Activated T-cell treated with anti-CD3 and anti-CD28 coated beads for 24 hours (primary cell): ENCODE measurements around the gene ZBTB37.
"Not testable (repeated sequence)": the region's sequence is repeated elsewhere in the genome, so short reads cannot be mapped to it uniquely, and the experiment has no call there.

Experiments
- DNase-seq: peaks from one replicate; pipeline ENCODE4 v3.0.0-alpha.2; 2020; ENCODE audit warnings: low read depth

ZBTB37 gene

DNA sequence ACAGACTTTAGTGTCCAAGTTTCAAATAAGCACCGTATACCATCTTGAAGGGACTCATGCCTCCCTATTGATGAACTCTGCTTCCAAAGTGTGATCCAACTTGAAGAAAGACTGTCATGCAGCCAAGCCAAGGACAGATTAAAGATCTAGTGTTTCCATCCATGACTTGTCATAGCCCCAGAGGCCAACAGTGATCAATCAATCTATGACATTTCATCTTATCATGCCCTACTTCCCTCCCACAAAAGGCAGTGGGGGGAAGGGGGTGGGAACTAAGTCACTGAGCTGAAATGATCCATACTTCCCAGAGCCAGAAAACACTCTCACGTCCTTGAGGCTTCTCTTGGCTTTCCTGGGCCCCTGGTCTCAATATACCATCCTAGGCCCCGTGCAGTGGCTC lies 44.9 kb downstream of the ZBTB37 start:
- DNase-seq: no peak

GRCh38 chr1:173914366-173914871 lies 46.2 kb downstream of the ZBTB37 start:
- no peak for DNase-seq

DNA sequence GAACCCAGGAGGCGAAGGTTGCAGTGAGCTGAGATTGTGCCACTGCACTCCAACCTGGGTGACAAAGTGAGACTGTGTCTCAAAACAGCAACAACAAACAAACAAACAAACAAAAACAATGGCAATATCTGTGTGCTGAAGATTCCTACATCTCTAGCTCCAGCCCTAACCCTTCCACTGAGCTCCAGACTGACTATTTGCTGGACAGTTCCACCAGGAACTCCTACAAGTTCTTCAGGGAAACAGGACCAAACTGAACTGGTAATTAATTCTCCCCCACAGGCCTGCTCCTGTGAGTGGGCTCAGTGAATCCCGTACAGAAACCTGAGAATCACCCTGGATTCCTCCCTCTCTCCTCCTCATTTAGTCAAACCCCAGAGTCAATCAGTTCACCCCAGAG lies 47.4 kb downstream of the ZBTB37 start:
- no peak for DNase-seq

- no peak for DNase-seq
Observed at GRCh38 chr1:173916667-173917066, 48.5 kb downstream of the ZBTB37 start.

- no peak for DNase-seq
Observed at GRCh38 chr1:173917149-173917548, 49.0 kb downstream of the ZBTB37 start, which contains the start of gene SERPINC1. SERPINC1 (minus strand) TSS chr1:173917327; CDS start chr1:173917259, 68 bp downstream.

DNA sequence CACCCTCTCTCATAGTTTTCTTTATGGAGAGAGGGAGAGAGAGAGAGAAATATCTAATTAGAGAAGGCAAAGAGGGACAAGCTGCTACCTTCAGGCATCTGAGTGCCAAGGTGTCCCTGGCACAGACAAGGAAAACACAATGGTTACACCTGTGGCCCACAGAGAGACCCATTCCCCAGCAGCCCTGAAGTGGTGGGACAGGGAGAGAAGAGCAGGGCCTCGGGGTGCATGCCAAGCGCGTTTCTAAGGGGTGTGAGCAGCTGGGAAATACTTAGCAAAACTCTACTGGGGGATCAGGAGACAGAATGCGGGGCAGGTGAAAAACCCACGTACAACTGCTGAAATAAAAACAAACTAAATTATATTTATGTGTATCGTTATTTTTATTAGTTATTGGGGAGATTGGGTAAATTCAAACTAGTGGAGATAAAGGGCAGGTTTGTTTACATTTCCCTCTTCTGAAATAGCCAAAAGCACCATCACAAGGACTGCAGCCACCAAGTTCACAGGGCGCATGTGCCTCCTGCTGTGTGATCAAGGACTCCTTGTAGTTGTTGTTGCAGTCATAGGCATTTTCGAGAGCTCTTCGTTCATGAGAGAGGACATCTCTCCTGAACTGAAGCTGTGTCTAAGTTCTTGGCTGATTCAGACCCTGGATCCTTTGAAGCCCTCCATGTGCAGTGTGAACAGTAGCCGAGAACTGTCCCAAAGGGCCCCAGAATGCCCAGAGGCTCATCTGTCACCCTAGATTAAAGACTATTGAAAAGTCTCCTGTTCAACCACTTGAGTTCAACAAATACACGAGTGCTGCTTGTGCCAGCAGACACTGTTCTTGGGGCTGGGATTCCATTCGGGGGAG lies 49.7 kb downstream of the ZBTB37 start:
- DNase-seq: no peak

DNA sequence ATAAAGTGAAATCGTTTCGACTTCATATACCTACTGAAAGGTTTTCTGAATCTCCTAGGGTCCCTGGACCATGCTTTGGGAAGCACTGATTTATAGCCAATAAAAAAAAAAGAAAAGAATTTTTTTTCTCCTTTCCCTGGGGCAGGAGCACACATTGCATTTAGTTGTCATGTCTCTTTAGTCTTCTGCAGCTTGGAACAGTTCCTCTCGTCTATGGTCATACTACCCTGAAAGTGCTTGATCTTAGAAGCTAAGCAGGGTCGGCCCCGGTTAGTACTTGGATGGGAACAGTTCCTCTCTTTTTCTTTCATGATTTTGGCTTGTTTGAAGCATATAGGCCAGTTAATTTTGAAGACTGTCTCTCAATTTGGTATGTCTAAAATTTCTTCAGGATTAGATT lies 52.7 kb downstream of the ZBTB37 start:
- no peak for DNase-seq

GRCh38 chr1:173925306-173926242 lies 57.4 kb downstream of the ZBTB37 start:
- no peak for DNase-seq

DNA sequence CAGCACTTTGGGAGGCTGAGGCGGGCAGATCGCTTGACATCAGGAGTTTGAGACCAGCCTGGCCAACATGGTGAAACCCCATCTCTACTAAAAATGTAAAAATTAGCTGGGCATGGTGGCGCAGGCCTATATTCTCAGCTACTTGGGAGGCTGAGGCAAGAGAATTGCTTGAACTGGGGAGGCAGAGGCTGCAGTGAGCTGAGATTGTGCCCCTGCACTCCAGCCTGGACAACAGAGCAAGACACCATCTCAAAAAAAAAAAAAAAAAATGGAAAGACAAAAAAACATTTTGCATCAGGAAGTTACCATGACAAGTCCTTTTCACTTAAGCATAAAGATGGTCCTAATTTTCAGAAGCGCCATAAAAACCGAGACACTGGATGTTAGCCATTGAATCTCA lies 62.4 kb downstream of the ZBTB37 start:
- not testable (repeated sequence) for DNase-seq

DNA sequence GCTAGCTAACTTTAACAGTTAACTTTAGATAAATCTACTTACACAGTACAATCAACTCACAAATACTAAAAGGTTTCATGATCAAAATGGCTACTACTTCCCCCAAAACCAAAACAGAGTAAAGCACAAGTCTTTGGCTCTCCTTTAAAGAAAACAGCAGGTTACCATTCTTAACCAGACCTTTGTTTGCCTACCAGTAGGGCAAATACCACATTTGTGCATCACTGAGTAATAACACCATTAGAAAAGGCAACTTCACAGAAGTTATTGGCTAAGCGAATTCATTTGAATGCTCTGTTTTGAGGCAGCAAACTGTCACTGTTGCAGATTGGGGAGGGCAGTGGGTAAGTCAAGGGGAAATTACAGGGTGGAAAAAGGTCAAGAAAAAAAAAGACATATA lies 66.3 kb downstream of the ZBTB37 start:
- no peak for DNase-seq

GRCh38 chr1:173937062-173937461 lies 68.9 kb downstream of the ZBTB37 start:
- DNase-seq: no peak

DNA sequence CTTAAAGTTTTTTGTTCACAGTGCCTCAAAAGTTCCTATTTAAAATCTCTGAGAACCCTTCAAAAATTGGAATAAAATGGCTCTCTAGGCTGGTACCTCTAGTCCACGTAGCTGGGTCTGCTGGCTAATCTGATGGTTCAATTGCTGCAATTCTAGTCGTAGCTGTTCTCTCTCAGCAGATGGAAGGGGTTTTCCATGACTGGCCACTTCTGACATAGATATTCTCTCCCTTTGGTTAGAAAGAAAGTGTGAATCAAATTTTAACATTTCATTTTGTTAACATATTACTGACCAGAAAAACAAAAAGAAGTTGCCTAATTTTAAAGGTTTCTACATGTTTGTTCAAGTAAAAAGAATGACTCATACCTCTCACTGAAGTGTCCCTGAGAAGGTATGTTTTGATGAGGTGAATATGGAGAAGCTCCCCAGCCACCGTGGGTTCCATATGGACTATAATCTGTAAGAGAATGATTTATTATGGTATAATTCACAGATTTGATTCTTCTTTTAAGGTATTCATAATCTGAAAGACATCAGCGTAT lies 78.3 kb downstream of the ZBTB37 start:
- no peak for DNase-seq

DNA sequence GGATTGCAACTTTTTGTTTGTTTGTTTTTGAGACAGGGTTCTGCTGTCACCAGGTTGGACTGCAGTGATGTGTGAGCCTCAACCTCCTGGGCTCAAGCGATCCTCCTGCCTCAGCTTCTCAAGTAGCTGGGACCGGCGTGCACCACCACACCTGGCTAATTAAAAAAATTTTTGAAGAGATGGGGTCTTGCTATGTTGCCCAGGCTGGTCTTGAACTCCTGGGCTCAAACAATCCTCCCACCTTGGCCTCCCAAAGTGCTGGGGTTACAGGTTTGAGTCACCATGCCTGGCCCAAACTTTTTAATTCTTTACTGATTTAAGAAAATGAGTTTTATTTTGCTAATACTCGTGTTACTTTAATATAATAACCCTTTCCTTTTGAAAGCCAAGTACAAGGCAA lies 80.4 kb downstream of the ZBTB37 start:
- DNase-seq: no peak
